Measurements from ENCODE around the gene LAIR2.
A peak's percentile ranks its signal among the peaks of the same experiment; 100 is the strongest.
"Not testable (repeated sequence)": the region's sequence is repeated elsewhere in the genome, so short reads cannot be mapped to it uniquely, and the experiment has no call there.

Gene LAIR2

GRCh38 chr19:54493967-54494585 is 8.6 kb upstream of the LAIR2 start:
- no peak for DNase-seq (ENCODE audit: low spot score)

- not testable (repeated sequence) for DNase-seq (ENCODE audit: low spot score)
Observed at GRCh38 chr19:54495284-54495683, 7.3 kb upstream of the LAIR2 start.

GRCh38 chr19:54497747-54498450 is 4.7 kb upstream of the LAIR2 start:
- not testable (repeated sequence) for DNase-seq (ENCODE audit: low spot score)

GRCh38 chr19:54498451-54498772 is 4.2 kb upstream of the LAIR2 start:
- not testable (repeated sequence) for DNase-seq (ENCODE audit: low spot score)

- not testable (repeated sequence) for DNase-seq (ENCODE audit: low spot score)
Observed at GRCh38 chr19:54505542-54505941, 2.9 kb downstream of the LAIR2 start.

GRCh38 chr19:54506079-54506478 is 3.4 kb downstream of the LAIR2 start:
- DNase-seq (ENCODE audit: low spot score) = no peak

GRCh38 chr19:54507038-54507717 is 4.5 kb downstream of the LAIR2 start:
- not testable (repeated sequence) for DNase-seq (ENCODE audit: low spot score)

GRCh38 chr19:54507824-54508223 is 5.2 kb downstream of the LAIR2 start:
- DNase-seq (ENCODE audit: low spot score) = no peak

- DNase-seq (ENCODE audit: low spot score) = not testable (repeated sequence)
Observed at GRCh38 chr19:54508487-54508886, 5.9 kb downstream of the LAIR2 start.

GRCh38 chr19:54509200-54509940 is 6.7 kb downstream of the LAIR2 start:
- not testable (repeated sequence) for DNase-seq (ENCODE audit: low spot score)

GRCh38 chr19:54515156-54515555 is 12.5 kb downstream of the LAIR2 start:
- DNase-seq (ENCODE audit: low spot score) = no peak

GRCh38 chr19:54517483-54517882 is 14.9 kb downstream of the LAIR2 start:
- DNase-seq (ENCODE audit: low spot score) = peak; percentile 61

GRCh38 chr19:54518844-54519243 is 16.2 kb downstream of the LAIR2 start:
- DNase-seq (ENCODE audit: low spot score) = no peak

GRCh38 chr19:54521022-54521859 is 18.6 kb downstream of the LAIR2 start:
- DNase-seq (ENCODE audit: low spot score) = no peak

- DNase-seq (ENCODE audit: low spot score) = no peak
Observed at GRCh38 chr19:54521860-54522513, 19.4 kb downstream of the LAIR2 start.

GRCh38 chr19:54523403-54523802 is 20.8 kb downstream of the LAIR2 start:
- no peak for DNase-seq (ENCODE audit: low spot score)

- no peak for DNase-seq (ENCODE audit: low spot score)
Observed at GRCh38 chr19:54525636-54526035, 23.0 kb downstream of the LAIR2 start.

- DNase-seq (ENCODE audit: low spot score) = no peak
Observed at GRCh38 chr19:54526972-54527371, 24.3 kb downstream of the LAIR2 start.

GRCh38 chr19:54530866-54531265 is 28.2 kb downstream of the LAIR2 start:
- DNase-seq (ENCODE audit: low spot score) = no peak

GRCh38 chr19:54532528-54532927 is 29.9 kb downstream of the LAIR2 start:
- DNase-seq (ENCODE audit: low spot score) = no peak

- DNase-seq (ENCODE audit: low spot score) = no peak
Observed at GRCh38 chr19:54533476-54533875, 30.8 kb downstream of the LAIR2 start.

Data from HuH-7.5 (cell line).